ENCODE data around the gene SF3B2.

DNA sequence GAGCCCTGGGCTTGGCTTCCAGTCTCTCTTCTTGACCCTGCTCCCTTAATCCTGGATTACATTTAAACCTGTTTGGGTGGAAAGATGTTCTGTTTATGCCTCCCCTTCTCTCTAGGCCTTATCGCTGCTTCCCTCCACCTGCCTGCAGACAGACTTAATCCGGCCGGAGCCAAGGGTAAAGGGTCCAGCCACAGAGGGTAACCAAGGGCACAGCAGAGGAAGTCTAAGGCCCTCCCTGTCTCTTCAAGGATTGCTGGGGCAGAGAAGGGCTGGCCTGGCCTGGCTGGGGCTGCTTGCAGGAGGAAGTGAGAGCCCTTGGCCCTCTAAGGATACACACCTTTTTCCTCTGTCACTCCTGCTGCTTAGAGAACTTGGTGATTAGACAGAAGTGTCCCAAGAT lies 5.3 kb upstream of the SF3B2 start:
- TF ChIP-seq EZH2 (IDR thresholded peaks at IDR 0.05) (no peak), POLR2AphosphoS5 (IDR thresholded peaks at IDR 0.05; ENCODE audit: borderline replicate concordance, low read depth, low read length) (no peak), FOXP2 (optimal IDR thresholded peaks at IDR 0.05; ENCODE audit: control extremely low read depth, extremely low read length, insufficient read depth) (no peak)

Measured in SK-N-MC (cell line).